Breast epithelium (tissue), 4 donors: ENCODE results near the gene KCNN3. TPM values are rescaled to one million over a fixed set of nuclear protein-coding genes. Genes with fewer than 3 reads are reported as not detected.

ENCODE experiments used
- DNase-seq, 2 donors: peaks; one replicate each; pipeline ENCODE4 v3.0.0-alpha.2; 2019; ENCODE audit warnings: low spot score in 2 of 2
- H3K27ac ChIP-seq, 2 donors: fragments of 200-600 bp; sonication (generic) in 1 of 2; one replicate each; pipeline ENCODE4 v1.5.1; 2016 to 2019; ENCODE audit warnings: mild to moderate bottlenecking in 1 of 2
- H3K27me3 ChIP-seq, 2 donors: fragments of 200-600 bp; sonication (generic) in 1 of 2; one replicate each; pipeline versions ENCODE4 v1.5.1 to v1.6.0; 2017 to 2019; ENCODE audit warnings: control low read depth in 1 of 2, mild to moderate bottlenecking in 1 of 2
- H3K36me3 ChIP-seq: fragments of 200-600 bp; one replicate; pipeline ENCODE4 v1.5.1; 2019
- H3K4me1 ChIP-seq, 2 donors: fragments of 200-600 bp; sonication (generic); one replicate each; pipeline ENCODE4 v1.5.1; 2016 to 2019; ENCODE audit warnings: control low read depth in 1 of 2
- H3K4me3 ChIP-seq, 3 donors: fragments of 200-600 bp; sonication (generic); 1 replicate in 2 of 3; 2 replicates in 1 of 3; pipeline ENCODE4 v1.5.1; 2016 to 2019; ENCODE audit warnings: mild to moderate bottlenecking in 3 of 3, moderate library complexity in 2 of 3
- H3K9me3 ChIP-seq, 2 donors: fragments of 200-600 bp; sonication (generic) in 1 of 2; one replicate each; pipeline ENCODE4 v1.5.1; 2016 to 2019; ENCODE audit warnings: control low read depth in 1 of 2
- CTCF ChIP-seq, 3 donors: fragments of 450-650 bp; IDR thresholded peaks; one replicate each; pipeline ENCODE4 v1.5.1; 2016 to 2017; ENCODE audit warnings: antibody characterized with exemption in 3 of 3, mild to moderate bottlenecking in 3 of 3, moderate library complexity in 3 of 3
- POLR2A ChIP-seq: fragments of 450-650 bp; IDR thresholded peaks from one replicate; pipeline ENCODE4 v1.6.1; 2016; ENCODE audit warnings: antibody characterized with exemption, mild to moderate bottlenecking, moderate library complexity
- POLR2AphosphoS5 ChIP-seq, 3 donors: sonication (generic); formaldehyde crosslinking; IDR thresholded peaks; one replicate each; pipeline ENCODE4 v1.6.1; 2017; ENCODE audit warnings: antibody characterized with exemption in 3 of 3
- intact Hi-C: fragments of 100-400 bp; cut with DNase I; formaldehyde crosslinking; loops from one replicate; pipeline ENCODE4 v1.15.1; 2023; ENCODE audit warnings: low total_unique reads
- total RNA-seq, 3 donors: library from RNA; depleted of rRNA; stranded (reverse); fragments of >200 nt; gene quantifications; one replicate each; pipeline ENCODE4 v1.1.0, GENCODE V29; 2016

The KCNN3 gene
- total RNA-seq, 3 donors from 2014 or later: 0.96 to 1.6 (median 1.0) TPM

GRCh38 chr1:154794608-154795007, 75.5 kb downstream of the KCNN3 start:
- Histone ChIP-seq H3K4me3 (no peak overlapping the region), H3K9me3 (no peaks in the 10 kb centered on the region), H3K36me3 (no peaks in the 10 kb centered on the region), H3K27me3 (no peaks in the 10 kb centered on the region), H3K27ac (no peak overlapping the region), H3K4me1 (no peaks in the 10 kb centered on the region)
- no peak for TF ChIP-seq POLR2AphosphoS5 (IDR thresholded peaks at IDR 0.05)
- TF ChIP-seq POLR2A: no peak
- no peak for TF ChIP-seq CTCF (IDR thresholded peaks at IDR 0.05)
- DNase-seq: no peak
- intact Hi-C loops: no loop called here

GRCh38 chr1:154793685-154794084, 76.4 kb downstream of the KCNN3 start:
- Histone ChIP-seq H3K4me3 (no peak overlapping the region), H3K27me3 (no peaks in the 10 kb centered on the region), H3K36me3 (no peaks in the 10 kb centered on the region), H3K4me1 (no peaks in the 10 kb centered on the region), H3K9me3 (no peaks in the 10 kb centered on the region), H3K27ac (no peak overlapping the region)
- no peak for TF ChIP-seq CTCF (IDR thresholded peaks at IDR 0.05)
- TF ChIP-seq POLR2AphosphoS5 (IDR thresholded peaks at IDR 0.05): no peak
- TF ChIP-seq POLR2A: no peak
- intact Hi-C loops: no loop called here
- no peak for DNase-seq

- Histone ChIP-seq H3K27me3 (no peaks in the 10 kb centered on the region), H3K4me1 (no peaks in the 10 kb centered on the region), H3K27ac (no peak overlapping the region), H3K4me3 (no peak overlapping the region), H3K9me3 (no peaks in the 10 kb centered on the region), H3K36me3 (no peaks in the 10 kb centered on the region)
- intact Hi-C loops: no loop called here
- DNase-seq: no peak
- no peak for TF ChIP-seq POLR2A
- no peak for TF ChIP-seq POLR2AphosphoS5 (IDR thresholded peaks at IDR 0.05)
- no peak for TF ChIP-seq CTCF (IDR thresholded peaks at IDR 0.05)
Observed at GRCh38 chr1:154792899-154793298, 77.2 kb downstream of the KCNN3 start.

- intact Hi-C loops: no loop called here
- Histone ChIP-seq H3K36me3 (no peaks in the 10 kb centered on the region), H3K4me1 (no peaks in the 10 kb centered on the region), H3K4me3 (no peak overlapping the region), H3K27ac (no peak overlapping the region), H3K27me3 (no peaks in the 10 kb centered on the region), H3K9me3 (no peaks in the 10 kb centered on the region)
- no peak for DNase-seq
- TF ChIP-seq CTCF (IDR thresholded peaks at IDR 0.05) (no peak), POLR2A (no peak), POLR2AphosphoS5 (IDR thresholded peaks at IDR 0.05) (no peak)
Observed at GRCh38 chr1:154791292-154792166, 78.6 kb downstream of the KCNN3 start.

DNA sequence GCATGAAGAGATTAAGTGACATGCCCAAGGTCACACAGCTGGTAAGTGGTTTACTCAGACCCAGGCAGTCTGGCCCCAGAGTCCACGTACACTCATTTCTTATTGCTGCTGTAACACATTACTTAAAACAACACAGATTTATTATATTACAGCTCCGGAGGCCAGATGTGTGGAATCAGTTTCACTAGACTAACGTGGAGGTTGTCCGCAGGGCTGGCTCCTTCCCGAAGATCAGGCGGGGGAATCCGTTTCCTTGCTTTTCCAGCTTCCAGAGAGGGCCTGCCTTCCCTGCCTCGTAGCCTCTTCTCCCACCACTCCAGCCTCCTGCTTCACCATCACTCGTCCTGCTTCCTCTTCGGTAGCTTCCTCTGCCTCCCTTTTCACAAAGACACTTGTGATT, 81.2 kb downstream of the KCNN3 start:
- Histone ChIP-seq H3K36me3 (no peaks in the 10 kb centered on the region), H3K4me3 (no peak overlapping the region), H3K4me1 (no peaks in the 10 kb centered on the region), H3K9me3 (no peaks in the 10 kb centered on the region), H3K27ac (no peak overlapping the region), H3K27me3 (no peaks in the 10 kb centered on the region)
- intact Hi-C loops: loop anchor here (5.0 kb wide), 1 partner anchor 1863 kb away; no protein-coding TSS in a partner anchor
- TF ChIP-seq POLR2A: no peak
- TF ChIP-seq CTCF (IDR thresholded peaks at IDR 0.05): no peak
- no peak for TF ChIP-seq POLR2AphosphoS5 (IDR thresholded peaks at IDR 0.05)
- DNase-seq: no peak
